ENCODE results near the gene KBTBD13. TPM values are rescaled to one million over a fixed set of nuclear protein-coding genes. Genes with fewer than 3 reads are reported as not detected.

KBTBD13 gene
- total RNA-seq, 1 experiment from 2014 or later = not detected

- Histone ChIP-seq H3K4me1 (ENCODE audit: control insufficient read depth, insufficient read depth, low read length) (no peaks in the 10 kb centered on the region), H3K27me3 (ENCODE audit: control insufficient read depth, insufficient read depth, low read length) (no peaks in the 10 kb centered on the region), H3K4me3 (ENCODE audit: low read depth in 2 of 2, low read length in 2 of 2) (no peak overlapping the region), H3K27ac (ENCODE audit: low read length) (no peak overlapping the region), H3K36me3 (ENCODE audit: control insufficient read depth, insufficient read depth, low read length) (no peaks in the 10 kb centered on the region), H3K9me3 (ENCODE audit: control insufficient read depth, insufficient read depth, low read depth, low read length) (no peaks in the 10 kb centered on the region)
- TF ChIP-seq SIN3A (IDR thresholded peaks at IDR 0.05; ENCODE audit: borderline replicate concordance, insufficient read depth, low read depth, low read length) = no peak
- TF ChIP-seq POLR2AphosphoS5 (IDR thresholded peaks at IDR 0.05; ENCODE audit: low read depth, low read length) = no peak
- no peak for TF ChIP-seq REST (IDR thresholded peaks at IDR 0.05; ENCODE audit: insufficient read depth in 1 of 2, low read depth in 2 of 2, low read length in 1 of 2)
- no peak for TF ChIP-seq TCF7L2 (IDR thresholded peaks at IDR 0.05; ENCODE audit: low read depth, low read length)
- TF ChIP-seq, protein P1, sequence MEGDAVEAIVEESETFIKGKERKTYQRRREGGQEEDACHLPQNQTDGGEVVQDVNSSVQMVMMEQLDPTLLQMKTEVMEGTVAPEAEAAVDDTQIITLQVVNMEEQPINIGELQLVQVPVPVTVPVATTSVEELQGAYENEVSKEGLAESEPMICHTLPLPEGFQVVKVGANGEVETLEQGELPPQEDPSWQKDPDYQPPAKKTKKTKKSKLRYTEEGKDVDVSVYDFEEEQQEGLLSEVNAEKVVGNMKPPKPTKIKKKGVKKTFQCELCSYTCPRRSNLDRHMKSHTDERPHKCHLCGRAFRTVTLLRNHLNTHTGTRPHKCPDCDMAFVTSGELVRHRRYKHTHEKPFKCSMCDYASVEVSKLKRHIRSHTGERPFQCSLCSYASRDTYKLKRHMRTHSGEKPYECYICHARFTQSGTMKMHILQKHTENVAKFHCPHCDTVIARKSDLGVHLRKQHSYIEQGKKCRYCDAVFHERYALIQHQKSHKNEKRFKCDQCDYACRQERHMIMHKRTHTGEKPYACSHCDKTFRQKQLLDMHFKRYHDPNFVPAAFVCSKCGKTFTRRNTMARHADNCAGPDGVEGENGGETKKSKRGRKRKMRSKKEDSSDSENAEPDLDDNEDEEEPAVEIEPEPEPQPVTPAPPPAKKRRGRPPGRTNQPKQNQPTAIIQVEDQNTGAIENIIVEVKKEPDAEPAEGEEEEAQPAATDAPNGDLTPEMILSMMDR (IDR thresholded peaks at IDR 0.05) = no peak
- in situ Hi-C loops (cut with HindIII; ENCODE audit: low pct_unique_long_range_greater_than_20kb, low sequenced_read_pairs) = no loop called here
- CTCF ChIA-PET = no interaction called here
- BruUV-seq (replicated peaks) = no TSS peak
- DNase-seq (ENCODE audit: low read depth, low spot score) = no peak
- POLR2A ChIA-PET = interaction anchor here (0.7 kb wide), 1 partner anchor 38 kb away, joined by 3 read pairs; no protein-coding TSS in a partner anchor
- no peak for ATAC-seq
- intact Hi-C loops (cut with micrococcal nuclease; ENCODE audit: unreplicated experiment) = no loop called here
Measured at GRCh38 chr15:65100442-65100841, 23.9 kb downstream of the KBTBD13 start.

- peak; percentile 13 for DNase-seq (ENCODE audit: low read depth, low spot score)
- TF ChIP-seq, protein P1 (IDR thresholded peaks at IDR 0.05) = peak; percentile 86
- TF ChIP-seq SIN3A (IDR thresholded peaks at IDR 0.05; ENCODE audit: borderline replicate concordance, insufficient read depth, low read depth, low read length) = no peak
- Histone ChIP-seq H3K27me3 (ENCODE audit: control insufficient read depth, insufficient read depth, low read length) (no peaks in the 10 kb centered on the region), H3K9me3 (ENCODE audit: control insufficient read depth, insufficient read depth, low read depth, low read length) (no peaks in the 10 kb centered on the region), H3K4me1 (ENCODE audit: control insufficient read depth, insufficient read depth, low read length) (no peaks in the 10 kb centered on the region), H3K27ac (ENCODE audit: low read length) (no peak overlapping the region), H3K4me3 (ENCODE audit: low read depth in 2 of 2, low read length in 2 of 2) (no peak overlapping the region), H3K36me3 (ENCODE audit: control insufficient read depth, insufficient read depth, low read length) (no peaks in the 10 kb centered on the region)
- ATAC-seq = peak; percentile 62; the same call in 1 of the 2 replicates
- intact Hi-C loops (cut with micrococcal nuclease; ENCODE audit: unreplicated experiment) = no loop called here
- POLR2A ChIA-PET = interaction anchor here (0.5 kb wide), 1 partner anchor 190 kb away, joined by 7 read pairs; no protein-coding TSS in a partner anchor
- CTCF ChIA-PET = interaction anchor here (0.5 kb wide), 1 partner anchor 67 kb away, joined by 8 read pairs; no protein-coding TSS in a partner anchor
- in situ Hi-C loops (cut with HindIII; ENCODE audit: low pct_unique_long_range_greater_than_20kb, low sequenced_read_pairs) = no loop called here
- no TSS peak for BruUV-seq (replicated peaks)
Measured at GRCh38 chr15:65101411-65101890, 24.9 kb downstream of the KBTBD13 start.

Measured in Panc1 (cell line).